ENCODE measurements around the gene ZNRD2. TPM values are rescaled to one million over a fixed set of nuclear protein-coding genes. Genes with fewer than 3 reads are reported as not detected.

ZNRD2 gene
- total RNA-seq, 1 experiment from 2014 or later = 57.0 TPM

DNA sequence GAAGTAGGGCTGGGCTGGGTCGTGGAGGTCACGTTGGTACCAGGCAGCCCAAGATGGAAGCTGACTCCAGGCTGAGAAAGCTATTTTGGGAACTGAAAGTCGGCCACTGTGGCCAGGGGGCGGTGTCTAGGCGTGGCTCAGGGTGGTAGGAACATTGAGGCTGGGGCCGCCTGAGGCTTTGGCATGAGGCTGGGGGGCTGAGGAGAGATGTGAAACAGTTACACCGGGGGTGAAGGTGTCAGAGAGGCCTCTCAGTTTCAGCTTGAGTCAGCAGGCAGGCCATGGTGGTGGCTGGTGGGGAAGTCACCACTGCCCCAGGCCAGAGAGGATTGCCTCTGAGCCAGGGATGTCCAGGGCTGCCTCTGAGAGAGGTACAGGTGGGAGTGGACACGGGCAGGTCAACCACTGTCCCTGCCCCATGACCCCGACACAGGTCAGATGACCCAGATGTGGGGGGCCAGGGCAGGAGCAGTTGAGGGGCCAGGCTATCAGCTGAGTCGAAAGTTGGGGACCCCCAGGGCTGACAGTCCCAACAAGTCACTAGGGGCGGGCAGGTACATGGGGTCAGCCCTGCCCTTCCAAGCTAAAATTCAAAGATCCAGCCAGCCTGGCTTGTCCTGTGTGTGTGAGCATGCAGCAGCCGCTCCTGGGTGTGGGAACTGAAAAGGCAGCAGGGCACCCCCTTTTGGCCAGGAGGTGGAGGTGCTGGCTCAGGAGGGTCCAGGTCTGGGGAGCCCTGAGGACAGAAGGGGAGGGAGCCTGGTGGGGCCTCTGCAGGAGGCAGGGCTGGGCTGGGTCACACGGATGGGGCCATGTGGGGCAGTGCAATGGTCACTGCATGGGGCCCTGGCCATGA is 18.1 kb downstream of the ZNRD2 start:
- DNase-seq (ENCODE audit: low spot score) = no peak

DNA sequence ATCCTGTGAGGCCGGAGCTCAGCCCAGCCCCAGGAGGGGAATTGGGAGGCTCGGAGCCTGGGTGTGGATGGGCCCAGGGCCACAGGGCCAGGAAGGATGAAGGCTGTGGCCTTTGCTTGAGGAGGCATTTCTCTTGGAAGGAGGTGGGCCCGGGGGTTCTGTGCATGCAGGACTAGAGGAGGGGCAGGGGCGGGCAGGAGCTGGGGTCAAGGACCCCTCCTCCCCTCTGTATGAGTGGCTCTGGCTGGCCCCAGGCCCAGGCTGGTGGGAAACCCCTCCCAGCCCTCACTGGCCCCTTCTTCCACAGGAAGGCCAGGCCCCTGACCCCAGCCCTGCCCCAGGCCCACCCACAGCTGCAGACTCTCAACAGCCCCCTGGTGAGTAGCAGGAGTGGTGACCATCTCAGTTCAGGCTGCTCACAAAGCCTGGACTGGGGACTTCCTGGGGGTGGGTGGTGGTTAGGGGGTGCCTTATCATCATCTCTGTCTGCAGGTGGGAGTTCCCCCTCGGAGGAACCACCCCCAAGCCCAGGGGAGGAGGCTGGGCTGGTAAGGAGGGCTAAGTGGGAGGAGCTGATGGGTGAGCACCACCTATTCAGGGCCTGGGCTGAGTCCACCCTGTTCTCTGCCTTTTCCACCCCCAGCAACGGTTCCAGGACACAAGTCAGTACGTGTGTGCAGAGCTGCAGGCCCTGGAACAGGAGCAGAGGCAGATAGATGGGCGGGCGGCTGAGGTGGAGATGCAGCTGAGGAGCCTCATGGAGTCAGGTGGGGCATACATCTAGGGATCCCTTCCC is 19.4 kb downstream of the ZNRD2 start:
- DNase-seq (ENCODE audit: low spot score) = no peak

DNA sequence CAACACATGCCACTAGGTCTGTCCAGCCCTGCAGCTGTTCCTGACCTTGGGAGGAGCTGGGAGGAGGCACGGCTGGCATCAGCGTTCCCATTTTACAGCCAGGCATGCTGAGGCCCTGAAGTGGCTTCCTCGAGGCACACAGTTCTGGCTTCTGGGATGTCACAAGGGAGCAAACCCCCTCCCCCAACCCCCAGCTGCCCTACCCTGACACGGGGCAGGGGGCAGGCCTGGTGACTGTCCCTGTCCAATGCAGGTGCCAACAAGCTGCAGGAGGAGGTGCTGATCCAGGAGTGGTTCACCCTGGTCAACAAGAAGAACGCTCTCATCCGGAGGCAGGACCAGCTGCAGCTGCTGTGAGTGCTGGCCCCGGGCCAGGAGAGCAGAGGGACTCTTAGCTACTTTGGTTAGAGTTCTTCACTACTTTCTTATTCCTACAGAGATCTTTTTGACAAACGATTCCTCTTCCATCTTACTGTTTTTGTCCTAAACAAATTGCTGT is 20.0 kb downstream of the ZNRD2 start:
- DNase-seq (ENCODE audit: low spot score) = no peak

DNA sequence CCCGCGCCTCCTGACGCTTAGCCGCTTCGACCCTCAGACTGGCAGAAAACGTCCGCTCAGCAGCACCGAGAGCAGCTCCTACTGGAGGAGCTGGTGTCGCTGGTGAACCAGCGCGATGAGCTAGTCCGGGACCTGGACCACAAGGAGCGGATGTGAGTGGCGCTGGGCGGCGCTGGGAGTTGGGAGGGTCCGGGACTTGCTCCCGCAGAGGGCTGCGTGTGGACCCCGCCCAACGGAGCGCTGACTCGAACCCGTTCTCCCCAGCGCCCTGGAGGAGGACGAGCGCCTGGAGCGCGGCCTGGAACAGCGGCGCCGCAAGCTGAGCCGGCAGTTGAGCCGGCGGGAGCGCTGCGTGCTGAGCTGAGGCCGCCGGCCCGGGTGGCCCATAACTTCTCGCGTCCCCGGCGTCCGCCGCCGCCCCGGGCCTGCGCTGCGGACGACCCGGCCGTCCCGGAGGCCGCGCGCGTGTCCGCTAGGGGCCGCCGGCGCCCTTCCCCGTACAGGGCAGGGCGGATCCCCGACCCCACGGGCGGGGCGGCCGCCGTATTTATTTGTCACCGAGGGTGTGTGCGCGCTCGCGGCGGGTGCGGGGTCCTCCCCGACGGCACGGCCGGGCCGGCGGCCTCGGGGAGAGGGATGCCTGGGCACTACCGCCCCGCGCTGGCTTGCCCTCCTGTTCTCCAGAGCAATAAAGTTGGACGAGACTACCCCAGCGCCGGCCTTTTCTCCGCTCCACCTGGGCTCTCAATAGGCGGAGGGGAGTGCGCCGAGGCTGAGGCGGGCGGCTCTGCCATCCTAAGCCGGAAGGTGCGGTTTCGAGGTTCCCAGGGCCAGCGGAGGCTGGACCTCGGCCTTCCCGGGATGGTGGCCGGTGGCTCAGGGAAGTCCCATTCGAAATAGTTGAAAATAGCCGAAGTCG is 21.9 kb downstream of the ZNRD2 start:
- no peak for DNase-seq (ENCODE audit: low spot score)

DNA sequence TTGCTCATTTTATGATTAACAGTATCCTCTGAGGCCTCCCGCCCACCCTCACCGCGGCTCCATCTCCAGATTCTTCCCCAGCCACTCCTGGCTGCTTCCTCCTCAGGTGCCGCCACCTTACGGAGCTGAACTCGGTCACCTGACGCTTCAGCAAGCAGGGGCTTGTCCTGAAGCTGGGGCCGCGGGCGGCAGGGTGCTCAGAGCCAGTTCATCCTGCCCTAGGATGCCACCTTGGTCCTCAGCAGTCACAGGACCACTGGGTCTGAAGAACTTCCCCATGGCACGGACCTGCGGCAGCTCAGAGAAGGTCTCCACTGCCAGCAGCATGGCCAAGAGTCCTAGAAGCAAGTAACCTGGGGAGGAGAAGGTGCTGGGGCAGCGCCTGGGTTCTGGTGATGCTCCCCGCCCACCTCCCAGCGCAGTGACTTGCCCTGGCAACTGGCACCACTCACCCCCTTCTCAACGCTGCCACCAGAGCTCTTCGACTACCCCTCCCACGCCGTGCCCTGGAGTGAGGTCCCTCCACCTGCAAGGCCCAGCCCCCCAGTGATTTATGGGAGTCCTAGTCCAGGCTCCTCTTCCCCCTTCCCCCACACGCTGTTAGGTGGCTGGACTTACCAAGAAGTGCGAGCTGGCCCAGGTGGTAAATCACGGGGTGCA is 22.7 kb downstream of the ZNRD2 start:
- DNase-seq (ENCODE audit: low spot score) = no peak

DNA sequence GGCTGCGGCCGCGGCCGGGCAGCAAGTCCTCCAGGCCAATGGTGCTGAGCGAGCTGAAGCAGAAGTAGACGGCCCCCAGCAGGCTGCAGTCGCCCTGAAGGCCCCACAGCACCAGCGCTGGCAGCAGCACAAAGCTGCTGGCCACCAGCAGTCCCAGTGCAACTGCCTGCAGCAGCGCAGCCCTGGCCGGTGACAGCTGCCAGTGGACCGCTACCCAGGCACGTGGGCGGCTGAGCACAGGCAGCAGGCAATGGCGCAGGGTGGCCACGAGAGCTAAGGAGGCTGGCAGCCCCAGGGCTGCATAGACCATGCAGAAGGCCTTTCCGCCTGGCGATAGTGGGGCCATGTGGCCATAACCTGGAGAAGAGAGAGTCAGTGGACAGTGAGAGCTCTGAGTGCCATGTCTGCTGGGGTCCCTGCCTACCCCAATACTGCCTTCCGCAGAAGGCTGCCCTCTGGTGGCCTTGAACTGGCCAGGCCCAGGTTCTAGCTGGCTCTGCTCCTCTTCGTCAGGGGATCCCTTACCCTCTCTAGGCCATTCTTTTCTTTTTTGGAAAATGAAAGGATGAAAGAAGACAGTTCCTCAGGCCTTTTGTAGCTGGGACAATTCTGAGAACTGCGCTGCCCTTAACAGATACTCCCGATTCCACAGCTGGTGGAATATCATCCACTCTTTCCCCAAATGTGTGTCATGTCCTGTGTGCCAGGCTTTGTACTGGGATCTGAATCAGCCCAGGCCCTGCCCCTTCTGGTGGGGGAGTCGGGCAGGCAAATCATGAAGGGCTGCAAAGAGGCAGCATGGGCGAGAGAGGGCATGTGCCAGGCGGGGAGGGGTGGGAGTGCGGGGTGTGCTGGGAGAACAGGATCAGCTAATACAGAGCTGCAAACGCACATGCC is 23.5 kb downstream of the ZNRD2 start:
- no peak for DNase-seq (ENCODE audit: low spot score)

DNA sequence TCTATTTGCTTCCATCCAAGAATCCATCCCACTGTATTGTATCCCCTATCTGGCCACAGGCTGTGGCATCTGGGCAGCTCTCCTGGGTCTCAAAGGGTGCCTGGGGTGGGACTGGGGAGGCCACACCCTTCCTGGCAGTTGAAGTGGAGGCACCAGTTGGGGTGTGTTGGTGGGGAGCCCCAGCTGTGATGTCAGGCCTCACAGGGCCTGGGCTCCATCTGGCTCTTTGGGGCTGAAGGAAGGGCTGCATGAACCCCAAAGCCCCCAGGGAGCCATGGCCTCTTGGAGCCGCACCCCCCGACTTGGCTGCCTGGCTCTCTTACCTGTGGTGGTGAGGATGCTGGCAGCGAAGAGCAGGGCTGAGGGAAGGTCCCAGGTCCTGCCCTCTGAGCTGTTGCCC is 24.9 kb downstream of the ZNRD2 start:
- no peak for DNase-seq (ENCODE audit: low spot score)

DNA sequence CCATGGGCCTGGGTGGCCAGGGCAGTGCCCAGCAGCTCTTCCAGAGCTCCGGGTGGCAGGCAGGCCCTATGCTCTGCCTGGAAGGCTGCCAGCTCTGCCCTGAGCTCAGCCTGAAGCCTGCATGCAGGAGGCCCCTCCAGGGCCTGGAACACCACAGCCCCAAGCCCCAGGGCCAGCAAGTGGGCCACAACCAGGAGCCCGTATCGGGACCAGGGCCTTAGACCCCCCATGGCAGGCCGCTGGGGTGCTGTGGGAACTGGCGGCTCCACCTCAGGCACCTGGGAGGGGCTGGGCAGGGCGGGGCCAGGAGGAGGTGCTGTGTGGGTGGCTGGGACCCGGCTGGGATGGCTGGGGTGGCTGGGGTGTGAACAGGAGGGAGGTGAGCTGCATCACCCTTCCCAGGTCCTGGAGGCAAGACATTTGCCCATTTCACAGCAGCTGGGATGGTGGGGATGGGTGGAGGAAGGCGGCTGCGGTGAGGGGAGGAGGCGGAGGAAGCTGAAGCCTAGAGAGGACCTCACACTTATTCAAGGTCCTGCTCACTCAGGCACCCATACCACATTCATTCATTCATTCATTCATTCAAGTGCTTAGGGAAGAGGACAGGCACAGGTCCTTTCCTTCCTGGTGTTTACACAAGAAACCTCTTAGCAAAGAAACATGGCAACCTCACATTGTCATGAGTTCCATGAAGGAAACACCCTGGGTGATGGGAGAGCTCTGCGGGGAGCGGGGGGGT is 25.4 kb downstream of the ZNRD2 start, which contains the start of gene KCNK7:
Gene KCNK7 (minus strand): TSS at position 258 of the 739 bp plus-strand sequence. CDS start 28 bp downstream, at position 230.
- no peak for DNase-seq (ENCODE audit: low spot score)

DNA sequence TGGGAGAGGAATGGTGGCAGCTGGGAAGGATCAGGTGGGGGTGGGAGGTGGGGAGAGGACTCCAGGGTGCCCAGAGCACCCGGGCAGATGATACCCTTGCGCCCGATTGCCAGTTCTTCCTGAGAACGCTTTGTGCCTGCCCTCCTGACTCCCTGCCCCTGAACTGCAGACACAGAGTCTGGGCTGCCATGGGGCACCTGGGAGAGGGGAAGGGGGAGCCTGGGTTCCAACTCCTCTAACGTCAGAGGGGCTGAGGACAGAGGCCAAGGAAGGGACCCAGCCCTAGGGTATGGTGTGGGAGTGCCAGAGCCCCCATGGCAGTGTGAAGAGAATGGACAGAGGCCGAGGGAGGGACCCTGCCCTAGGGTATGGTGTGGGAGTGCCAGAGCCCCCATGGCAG is 26.2 kb downstream of the ZNRD2 start:
- no peak for DNase-seq (ENCODE audit: low spot score)

DNA sequence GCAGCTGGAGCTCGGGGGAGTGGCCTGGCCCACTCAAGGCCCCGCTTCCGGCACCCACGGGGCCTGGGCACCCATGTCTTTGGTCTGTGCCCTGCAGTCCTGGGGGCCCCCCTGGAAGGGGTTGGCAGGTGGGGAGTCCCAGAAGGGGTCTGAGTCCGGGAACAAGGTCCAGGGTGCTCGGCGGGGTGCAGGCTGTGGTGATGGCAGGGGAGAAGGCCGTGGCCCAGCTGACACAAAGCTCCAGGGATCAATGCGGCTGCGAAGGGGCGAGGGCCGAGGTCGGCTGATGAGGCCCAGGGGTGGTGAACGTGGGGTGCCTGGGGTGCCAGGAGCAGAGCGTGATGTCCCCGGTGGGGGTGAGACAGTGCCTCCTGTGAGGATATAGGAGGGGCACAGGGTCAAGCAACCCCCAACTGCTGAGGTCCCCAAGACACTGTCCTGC is 28.0 kb downstream of the ZNRD2 start:
- DNase-seq (ENCODE audit: low spot score) = no peak

DNA sequence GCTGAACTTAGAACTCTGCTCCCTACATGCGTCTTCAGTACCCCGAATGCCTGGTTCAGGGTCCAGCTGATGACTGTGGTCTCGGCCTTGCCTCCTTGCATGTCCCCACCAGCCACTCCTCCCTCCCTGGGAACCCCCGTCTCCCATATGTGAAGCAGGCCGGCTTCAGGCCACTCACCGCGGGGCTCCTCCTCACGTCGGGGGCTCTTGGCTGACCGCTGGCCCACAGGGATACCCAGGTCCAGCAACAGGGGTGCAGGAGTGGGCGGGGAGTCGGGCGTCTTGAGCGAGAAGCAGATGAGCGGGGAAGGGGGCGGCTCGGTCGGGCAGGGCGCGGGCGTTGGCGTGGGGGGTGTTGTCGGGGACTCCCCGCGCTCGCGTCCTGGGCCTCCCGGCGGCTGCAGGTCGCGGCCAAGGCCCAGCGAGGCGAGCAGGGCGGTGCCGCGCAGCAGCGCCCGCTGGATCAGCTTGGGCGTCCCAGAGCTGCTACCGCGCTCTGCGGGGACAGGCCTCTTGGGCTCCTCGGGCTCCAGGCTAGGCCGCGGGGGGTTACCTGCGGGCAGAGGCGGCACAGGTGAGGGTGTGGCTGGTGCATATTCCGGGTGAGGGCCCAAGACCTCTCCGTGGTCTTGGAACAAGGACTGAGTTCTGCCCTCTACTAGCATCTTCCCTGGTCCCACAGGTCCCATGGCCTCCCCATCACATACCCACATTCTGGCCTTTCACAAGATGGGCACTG is 29.1 kb downstream of the ZNRD2 start:
- DNase-seq (ENCODE audit: low spot score) = no peak

DNA sequence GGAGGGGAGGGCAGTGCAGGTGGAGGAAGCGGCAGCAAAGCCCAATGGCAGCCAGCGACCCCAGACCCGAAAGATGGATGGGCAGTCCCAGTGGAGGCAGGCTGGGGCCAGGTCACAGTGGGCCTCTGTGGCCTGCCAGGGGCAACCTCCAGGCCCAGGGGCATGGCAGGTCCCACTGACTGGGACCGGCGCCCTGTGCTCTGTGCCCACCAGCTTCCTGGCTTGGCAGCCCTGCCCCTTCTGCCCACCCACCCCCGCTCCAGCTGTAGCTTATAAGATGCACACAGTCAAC is 29.6 kb downstream of the ZNRD2 start:
- no peak for DNase-seq (ENCODE audit: low spot score)

DNA sequence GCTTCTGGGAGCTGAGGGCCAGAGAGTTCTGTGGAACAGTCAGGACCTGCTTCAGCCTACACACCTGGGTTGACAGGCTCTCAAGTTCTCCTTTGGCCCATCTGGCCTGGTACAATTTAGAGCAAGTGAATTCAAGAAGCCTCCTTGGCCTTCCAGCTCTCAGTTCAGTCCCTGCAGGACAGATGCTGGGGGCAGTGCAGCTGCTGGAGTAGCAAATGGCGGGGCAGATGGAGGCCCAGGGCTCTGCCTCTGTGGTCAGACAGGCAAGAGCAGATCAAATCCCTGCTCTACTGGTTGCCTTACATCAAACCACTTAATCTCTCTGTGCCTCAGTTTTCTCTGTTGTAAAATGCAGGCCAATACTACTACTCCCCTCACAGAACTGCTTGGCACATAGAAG is 34.0 kb downstream of the ZNRD2 start:
- DNase-seq (ENCODE audit: low spot score) = no peak

DNA sequence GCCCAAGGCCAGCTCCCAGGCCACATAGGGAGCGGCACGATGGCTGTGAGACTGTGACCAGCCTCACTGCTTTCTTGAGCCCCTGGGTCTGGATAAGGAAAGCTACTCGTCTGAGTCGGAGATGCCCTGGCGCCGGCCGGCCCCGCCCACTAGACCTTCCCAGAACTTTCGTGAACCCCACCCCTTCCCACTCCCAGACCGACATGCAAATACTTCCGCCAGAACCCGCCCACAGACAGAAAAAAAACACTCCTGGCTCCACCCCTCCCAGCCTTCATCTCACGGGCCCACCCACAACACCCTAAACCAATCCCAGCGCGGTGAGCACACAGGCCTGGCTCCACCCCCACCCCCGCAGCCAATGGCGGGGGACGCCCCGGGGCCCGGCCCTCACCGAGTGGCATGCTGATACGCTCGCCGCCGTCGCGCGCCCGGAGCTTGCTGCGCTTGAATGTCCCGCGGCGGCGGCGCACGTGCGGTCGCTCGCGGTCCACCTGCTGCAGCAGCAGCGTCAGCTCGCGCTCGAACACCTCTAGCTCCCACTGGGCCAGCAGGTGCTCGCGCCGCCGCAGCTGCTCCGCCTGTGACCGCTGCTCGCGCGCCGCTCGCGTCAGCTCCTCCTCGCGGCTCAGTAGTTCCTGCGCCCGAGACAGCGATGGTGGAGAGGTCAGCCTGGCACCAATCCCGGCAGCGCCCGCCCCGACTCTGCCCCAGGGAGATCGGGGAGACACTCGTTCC is 36.8 kb downstream of the ZNRD2 start:
- no peak for DNase-seq (ENCODE audit: low spot score)

DNA sequence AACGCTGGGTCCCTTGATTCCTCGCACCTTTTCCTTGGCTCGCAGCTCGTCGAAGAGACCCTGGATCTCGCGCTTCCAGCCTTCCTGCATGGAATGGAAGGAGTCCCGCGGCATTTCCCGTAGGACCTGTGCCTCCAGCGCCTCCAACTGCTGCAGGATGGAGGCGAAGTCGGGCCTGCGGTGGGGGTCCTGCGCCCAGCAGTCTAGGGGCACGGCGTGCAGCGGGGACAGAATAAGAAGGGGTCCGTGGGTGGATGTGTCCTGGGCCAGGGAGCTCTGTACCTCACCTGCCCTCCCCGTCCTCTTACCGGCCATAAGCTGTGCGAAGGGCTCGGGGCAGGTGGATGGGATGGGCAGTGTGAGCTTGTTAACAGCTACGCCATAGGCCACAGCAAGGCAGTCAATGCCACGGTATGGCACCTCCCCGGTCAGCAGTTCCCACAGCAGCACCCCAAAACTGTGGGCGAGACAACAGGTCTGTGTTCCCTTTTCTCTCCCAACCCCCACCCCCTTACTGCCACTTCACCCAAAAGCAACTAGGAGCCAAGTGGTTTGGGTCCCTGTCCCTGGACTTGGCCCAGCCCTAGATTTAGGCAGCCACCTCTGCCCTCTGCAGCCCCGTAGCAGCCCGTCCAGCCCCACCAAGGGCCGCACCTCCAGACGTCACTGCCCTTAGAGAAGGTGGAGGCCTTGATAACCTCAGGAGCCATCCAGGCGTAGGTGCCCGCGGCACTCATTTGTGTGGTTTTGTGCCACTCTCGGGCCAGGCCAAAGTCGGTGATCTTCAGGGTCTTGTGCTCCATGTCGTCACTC is 37.5 kb downstream of the ZNRD2 start:
- DNase-seq (ENCODE audit: low spot score) = no peak

DNA sequence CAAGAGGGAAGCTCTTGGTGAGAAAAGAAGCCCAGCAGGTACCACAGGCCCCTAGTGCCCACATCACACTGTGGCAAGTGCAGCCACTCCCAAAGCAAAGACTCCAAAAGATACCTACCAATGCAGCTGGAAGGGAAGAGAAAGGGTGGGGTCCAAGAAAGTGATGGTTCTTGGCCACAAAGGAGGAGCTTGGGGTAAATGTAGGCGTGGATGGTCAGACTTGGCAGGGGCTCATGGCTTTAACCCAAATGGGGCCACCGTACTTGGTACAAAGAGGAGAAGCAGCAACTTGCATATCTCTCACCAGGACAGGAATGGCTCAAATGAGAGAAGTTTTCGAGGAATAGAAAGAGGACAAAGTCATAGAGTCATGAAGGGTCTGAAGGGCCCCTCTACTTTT is 39.0 kb downstream of the ZNRD2 start:
- no peak for DNase-seq (ENCODE audit: low spot score)

DNA sequence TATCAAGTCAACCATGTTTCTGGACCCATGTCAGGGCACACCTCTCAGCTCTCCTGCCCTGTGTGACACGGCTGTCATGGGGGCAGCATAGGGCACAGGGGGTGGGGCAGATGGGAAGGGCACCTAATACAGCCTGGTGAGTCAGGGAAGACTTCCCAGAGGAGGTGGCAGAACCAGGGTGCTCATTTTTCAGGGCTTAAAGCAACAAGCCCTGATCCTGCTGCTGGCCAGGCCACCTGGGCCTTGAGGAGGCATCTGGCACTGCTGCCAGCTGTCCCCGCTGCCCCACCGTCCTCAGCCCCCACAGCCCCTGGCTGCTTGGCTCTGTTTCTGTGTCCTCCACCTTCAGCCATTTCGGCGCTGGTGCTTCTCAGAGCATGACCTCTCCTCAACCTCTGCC is 39.4 kb downstream of the ZNRD2 start:
- no peak for DNase-seq (ENCODE audit: low spot score)

All from A172 (cell line).